IPS DF 4.7 (cell line): ENCODE measurements around the gene GAB2.
"Not testable (repeated sequence)": the region's sequence is repeated elsewhere in the genome, so short reads cannot be mapped to it uniquely, and the experiment has no call there.

Source experiments
- DNase-seq: peaks from one replicate; pipeline ENCODE4 v3.0.0-alpha.2; 2013; ENCODE audit warnings: low spot score; ENCODE audit errors: extremely low read depth

Gene GAB2

DNA sequence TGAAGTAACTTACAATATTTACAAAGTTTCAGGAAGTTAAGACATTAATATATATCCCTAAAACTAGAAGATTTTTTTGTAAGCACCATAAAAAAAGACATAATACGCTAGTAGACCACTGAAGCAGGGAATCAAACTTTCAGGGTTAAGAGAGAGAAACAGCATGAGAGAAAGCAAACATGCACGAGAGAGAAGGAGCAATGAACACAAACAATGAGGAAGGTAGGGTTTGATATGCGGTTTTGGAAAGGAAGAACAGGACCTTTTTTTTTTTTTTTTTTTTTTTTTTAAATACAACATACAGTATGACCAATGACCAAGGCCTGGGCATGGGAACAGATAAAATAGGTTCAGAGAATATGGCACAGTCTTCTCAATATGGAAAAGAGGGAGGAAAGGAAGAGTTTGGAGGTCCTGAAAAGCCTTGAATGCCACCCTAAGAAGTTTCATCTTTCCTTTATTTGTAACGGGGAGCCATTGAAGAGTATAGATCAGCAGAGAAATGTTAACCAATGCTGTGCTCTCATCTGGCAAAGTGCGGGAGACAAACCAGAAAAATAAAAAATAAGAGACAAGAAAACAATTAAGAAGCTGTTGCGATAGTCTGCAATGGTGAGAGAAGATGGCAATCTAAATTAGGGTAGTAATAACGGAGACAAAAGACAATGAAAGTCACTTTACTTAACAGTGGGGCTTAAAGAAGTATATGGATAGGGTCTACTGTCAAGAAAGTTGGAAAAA lies 127.9 kb downstream of the GAB2 start:
- DNase-seq: no peak

DNA sequence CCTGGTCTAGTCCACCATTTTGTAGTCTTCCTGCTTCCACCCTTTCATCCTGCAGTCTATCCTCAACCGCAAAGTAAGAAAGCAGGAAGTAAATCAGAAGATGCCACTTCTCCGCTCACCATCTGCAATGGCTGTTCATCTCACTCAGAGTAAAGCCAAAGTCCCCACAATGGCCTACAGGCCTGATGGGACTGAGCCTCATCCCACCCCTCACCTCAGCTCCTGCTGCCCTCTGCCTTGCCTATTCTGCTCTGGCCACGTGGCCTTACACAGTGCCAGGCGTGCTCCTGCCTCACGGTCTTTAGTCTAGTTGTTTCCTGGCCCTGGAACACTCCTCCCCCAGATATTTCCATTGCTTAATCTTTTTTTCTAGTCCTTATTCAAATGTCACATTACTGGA lies 133.4 kb downstream of the GAB2 start:
- no peak for DNase-seq

DNA sequence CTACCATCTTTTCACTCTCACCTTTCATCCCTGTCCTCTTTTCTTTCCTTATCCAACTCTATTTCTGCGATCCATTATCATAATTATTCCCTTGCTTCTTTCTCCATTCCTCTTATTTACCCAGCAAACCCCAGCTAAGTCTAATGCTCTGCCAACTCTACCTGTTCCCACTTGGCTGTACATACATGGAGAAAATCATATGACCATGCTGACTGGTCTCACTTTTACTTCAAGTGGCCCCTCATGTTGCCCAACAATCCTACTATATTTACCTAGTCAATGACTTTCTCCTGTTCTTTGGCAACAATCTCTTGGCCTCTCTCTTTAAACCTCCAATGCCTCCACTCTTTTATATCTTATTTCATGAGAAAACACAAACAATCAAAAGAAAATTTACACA lies 134.8 kb downstream of the GAB2 start:
- DNase-seq: no peak

DNA sequence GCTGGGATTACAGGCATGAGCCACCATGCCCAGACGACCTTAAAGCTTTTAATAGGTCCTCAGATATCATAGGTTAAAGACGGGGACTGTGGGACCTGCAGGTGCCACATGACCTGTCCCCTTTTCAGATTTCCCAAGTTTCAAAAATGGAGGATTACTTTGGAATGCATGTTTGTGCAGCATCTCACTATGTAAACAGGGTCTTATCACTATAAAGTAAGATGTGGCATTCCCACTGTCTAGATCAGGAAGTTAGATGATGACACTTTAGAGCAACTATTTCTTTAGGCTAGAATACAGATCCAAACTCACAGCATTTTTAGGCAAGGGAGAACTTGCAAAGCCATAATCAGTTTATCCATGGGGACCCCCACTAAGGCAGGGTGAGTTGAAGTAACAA lies 136.1 kb downstream of the GAB2 start:
- no peak for DNase-seq

DNA sequence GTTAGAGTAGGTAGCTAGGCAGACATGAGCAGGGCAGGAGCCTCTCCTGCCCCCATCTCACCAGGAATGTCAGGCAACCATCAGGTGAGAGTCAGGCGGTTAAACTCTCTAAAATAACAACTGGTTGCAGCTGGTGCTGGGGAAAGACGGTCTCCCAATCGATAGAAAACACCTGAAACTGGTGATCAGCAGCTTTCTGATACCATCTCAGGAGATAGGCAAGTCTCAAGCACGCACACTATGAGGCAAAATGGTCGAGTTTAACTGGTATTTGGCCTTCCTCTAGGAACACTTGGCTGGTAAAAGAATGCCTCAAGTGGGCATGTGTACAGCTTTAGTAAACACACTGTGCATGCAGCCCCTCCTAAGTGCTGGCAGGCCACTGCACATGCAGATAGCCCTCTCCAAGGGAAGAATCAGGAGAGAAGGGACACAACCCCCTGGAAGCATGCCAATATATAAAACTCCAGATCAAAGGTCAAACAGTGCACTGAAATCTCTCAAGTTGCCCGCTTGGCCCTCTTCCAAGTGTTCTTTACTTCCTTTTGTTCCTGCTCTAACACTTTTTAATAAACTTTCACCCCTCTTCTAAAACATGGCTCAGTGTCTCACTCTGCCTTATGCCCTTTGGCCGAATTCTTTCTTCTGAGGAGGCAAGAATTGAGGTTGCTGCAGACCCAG lies 140.2 kb downstream of the GAB2 start:
- no peak for DNase-seq

DNA sequence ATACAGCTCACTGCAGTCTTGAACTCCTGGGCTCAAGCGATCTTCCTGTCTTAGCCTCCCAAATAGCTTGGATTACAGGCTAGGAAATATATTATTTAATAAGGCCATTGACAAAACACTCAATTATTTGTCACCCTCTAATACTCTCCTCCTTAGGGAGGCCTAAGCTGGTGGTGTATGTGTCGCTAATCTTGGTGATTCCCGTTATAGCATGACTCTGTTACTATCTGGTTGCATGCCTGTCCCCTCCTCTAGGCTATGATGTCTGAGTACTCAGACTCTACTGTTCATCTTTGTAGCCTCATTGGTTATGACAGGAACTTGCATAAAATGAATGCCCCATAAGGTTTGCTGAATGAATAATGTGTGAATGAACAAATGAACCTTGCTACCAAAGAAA lies 141.3 kb downstream of the GAB2 start:
- no peak for DNase-seq

GRCh38 chr11:78274739-78275138 lies 142.9 kb downstream of the GAB2 start:
- no peak for DNase-seq

DNA sequence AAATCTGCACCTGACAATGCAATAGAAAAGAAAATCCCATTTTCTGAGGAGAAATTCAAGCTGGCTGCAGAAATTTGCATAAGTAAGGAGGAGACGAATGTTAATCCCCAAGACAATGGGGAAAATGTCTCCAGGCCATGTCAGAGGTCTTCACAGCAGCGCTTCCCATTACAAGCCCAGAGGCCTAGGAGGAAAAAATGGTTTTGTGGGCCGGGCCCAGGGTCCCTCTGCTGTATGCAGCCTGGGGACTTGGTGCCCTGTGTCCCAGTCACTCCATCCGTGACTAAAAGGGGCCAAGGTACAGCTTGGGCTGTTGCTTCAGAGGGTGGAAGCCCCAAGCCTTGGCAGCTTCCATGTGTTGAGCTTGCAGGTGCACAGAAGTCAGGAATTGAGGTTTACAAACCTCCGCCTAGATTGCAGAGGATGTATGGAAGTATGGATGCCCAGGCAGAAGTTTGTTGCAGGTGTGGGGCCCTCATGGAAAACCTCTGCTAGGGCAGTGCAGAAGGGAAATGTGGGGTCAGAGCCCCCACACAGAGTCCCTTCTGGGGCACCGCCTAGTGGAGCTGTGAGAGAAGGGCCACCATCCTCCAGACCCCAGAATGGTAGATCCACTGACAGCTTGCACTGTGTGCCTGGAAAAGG lies 144.9 kb downstream of the GAB2 start:
- not testable (repeated sequence) for DNase-seq

DNA sequence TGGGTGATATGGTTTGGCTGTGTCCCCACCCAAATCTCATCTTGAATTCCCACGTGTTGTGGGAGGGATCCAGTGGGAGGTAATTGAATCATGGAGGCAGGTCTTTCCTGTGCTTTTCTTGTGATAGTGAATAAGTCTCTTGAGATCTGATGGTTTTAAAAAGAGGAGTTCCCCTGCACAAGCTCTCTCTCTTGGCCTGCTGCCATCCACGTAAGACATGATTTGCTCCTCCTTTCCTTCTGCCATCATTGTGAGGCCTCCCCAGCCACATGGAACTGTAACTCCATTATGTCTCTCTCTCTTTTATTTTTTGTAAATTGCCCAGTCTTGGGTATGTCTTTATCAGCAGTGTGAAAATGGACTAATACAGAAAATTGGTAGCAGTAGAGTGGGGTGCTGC lies 145.8 kb downstream of the GAB2 start:
- DNase-seq: not testable (repeated sequence)

- no peak for DNase-seq
Observed at GRCh38 chr11:78270971-78271370, 146.6 kb downstream of the GAB2 start.

GRCh38 chr11:78269806-78270205 lies 147.8 kb downstream of the GAB2 start:
- DNase-seq: no peak

GRCh38 chr11:78268591-78269410 lies 148.8 kb downstream of the GAB2 start:
- DNase-seq: no peak

- DNase-seq: no peak
Observed at GRCh38 chr11:78266451-78266850, 151.2 kb downstream of the GAB2 start.

DNA sequence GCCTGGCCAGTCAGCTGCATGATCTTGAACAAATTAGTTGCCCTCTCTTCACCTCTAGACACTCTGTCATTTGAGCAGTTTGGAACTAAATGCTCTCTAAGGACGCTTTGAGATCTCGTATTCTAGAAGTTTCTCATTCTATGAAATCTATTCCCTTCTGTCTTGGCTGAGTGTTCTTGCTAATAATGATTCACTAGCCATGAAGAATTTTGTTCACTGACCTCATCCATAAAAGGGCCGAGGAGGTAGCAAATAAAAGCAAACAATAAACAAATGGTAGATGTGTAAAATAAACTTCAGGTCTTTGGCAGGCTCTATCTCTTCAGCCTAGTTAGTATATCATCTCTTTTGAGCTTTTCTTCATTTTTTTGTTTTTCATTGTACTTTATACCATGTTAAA lies 152.3 kb downstream of the GAB2 start:
- no peak for DNase-seq

DNA sequence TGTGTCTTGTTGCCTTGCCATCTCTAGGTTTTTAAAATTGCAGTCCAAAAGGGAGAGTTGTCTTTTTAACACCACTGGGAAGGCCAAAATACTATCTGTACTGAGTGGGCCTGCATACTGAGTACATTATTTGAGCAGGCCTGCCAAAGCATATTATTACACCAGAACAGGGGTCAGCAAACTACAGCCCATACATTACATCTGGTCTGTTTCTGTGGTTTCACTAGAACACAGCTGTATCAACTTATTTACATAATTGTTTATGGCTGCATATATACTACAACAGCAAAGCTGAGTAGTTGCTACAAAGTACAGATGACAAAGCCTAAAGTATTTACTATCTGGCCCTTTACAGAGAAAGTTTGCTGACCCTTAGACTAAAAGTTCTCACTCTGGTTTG lies 154.9 kb downstream of the GAB2 start:
- no peak for DNase-seq

DNA sequence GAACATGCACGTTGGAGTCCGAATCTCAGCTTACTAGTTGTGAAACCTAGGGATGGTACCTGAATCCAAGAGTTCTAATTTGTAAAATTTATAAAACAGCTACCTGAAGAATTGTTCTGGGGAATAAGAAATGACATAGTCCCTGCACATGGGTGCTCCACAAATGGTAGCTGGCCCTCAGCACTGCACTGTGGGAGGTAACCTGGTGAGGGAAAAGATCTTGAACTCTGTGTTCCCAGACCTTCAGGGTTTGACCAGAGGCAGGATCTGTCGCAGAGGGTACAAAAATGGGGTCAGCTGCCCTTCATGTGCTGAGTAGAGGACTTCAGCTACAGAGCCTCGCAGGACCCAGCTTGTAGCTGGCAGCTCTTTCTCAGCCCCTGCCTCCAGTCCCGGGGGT lies 155.4 kb downstream of the GAB2 start:
- DNase-seq: no peak

- no peak for DNase-seq
Observed at GRCh38 chr11:78261828-78262227, 155.8 kb downstream of the GAB2 start.

DNA sequence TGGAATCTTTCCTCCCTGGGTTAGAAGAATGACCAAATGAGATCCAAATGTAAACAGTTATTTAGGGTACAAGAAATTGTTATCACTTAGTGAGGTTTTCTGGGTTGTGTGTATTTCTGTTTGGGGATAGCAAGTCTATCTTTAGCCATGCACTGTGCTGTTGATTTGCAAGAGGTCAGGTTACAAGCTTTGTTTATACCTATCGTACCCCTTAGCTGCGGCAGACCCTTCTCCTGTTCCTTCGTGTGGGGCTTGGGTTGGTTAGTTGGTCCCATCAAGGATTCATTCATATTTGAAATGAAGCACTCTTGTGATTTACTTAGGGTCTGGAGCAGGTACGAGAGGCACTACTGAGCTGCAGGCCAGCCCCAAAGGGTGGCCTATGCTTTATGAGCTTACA lies 156.3 kb downstream of the GAB2 start:
- no peak for DNase-seq

- no peak for DNase-seq
Observed at GRCh38 chr11:78259777-78260487, 157.7 kb downstream of the GAB2 start.

- DNase-seq: no peak
Observed at GRCh38 chr11:78257654-78258053, 160.0 kb downstream of the GAB2 start.

- no peak for DNase-seq
Observed at GRCh38 chr11:78256962-78257361, 160.7 kb downstream of the GAB2 start.
